B cell (primary cell): ENCODE measurements around the gene IPO11. TPM values are rescaled to one million over a fixed set of nuclear protein-coding genes. Genes with fewer than 3 reads are reported as not detected.

Source experiments
- ATAC-seq: fragments of 200-7000 bp; cut with Tn5 transposase; one replicate; pipeline ENCODE4 v1.10.0; 2021; ENCODE audit warnings: low read depth, mild to moderate bottlenecking, moderate number of reproducible peaks, moderate library complexity
- CTCF ChIA-PET: fragments of 350-600 bp; sonication (Branson Sonifier 250); formaldehyde crosslinking; loops from one replicate; lab custom pipeline; 2021; ENCODE audit warnings: antibody characterized with exemption, inconsistent platforms; lab: Charles Lee
- POLR2A ChIA-PET: fragments of 350-600 bp; sonication (Branson Sonifier 250); formaldehyde crosslinking; loops from one replicate; lab custom pipeline; 2021; ENCODE audit warnings: antibody characterized with exemption; lab: Charles Lee
- DNase-seq: peaks from one replicate; pipeline ENCODE4 v3.0.0; 2013
- H2AFZ ChIP-seq: 2 replicates; pipeline ENCODE4 v1.6.1; 2012; ENCODE audit warnings: mild to moderate bottlenecking, low read depth, low read length; ENCODE audit not compliant: insufficient read depth, poor library complexity, severe bottlenecking
- H3K27ac ChIP-seq, 2 donors: 1 replicate in 1 of 2; 2 replicates in 1 of 2; pipeline ENCODE4 v1.5.1; 2012 to 2013; ENCODE audit warnings: low read length in 2 of 2, mild to moderate bottlenecking in 2 of 2, moderate library complexity in 1 of 2
- H3K27me3 ChIP-seq, 4 experiments: fragments of 200-600 bp in 1 of 4; sonication (generic) in 1 of 4; replicated peaks in 1 of 4; 1 replicate in 2 of 4; 2 replicates in 2 of 4; pipeline versions ENCODE4 v1.6.1 to v1.7.0; 2013 to 2016; ENCODE audit warnings: low read length in 3 of 4, mild to moderate bottlenecking in 2 of 4, mixed read lengths in 1 of 4, moderate library complexity in 1 of 4; ENCODE audit not compliant: insufficient read depth in 4 of 4, control insufficient read depth in 3 of 4; ENCODE audit errors: control extremely low read depth in 1 of 4
- H3K36me3 ChIP-seq, 2 experiments: replicated peaks in 1 of 2; 1 replicate in 1 of 2; 2 replicates in 1 of 2; pipeline versions ENCODE4 v1.6.1 to v1.7.1; 2013; ENCODE audit warnings: low read length in 1 of 2; ENCODE audit not compliant: insufficient read depth in 2 of 2, control insufficient read depth in 1 of 2; ENCODE audit errors: control extremely low read depth in 1 of 2, extremely low read depth in 1 of 2
- H3K4me1 ChIP-seq, 2 donors: fragments of 200-600 bp in 1 of 2; sonication (generic) in 1 of 2; 1 replicate in 1 of 2; 2 replicates in 1 of 2; pipeline versions ENCODE4 v1.5.1 to v1.6.1; 2013 to 2017; ENCODE audit warnings: low read length in 2 of 2; ENCODE audit not compliant: control insufficient read depth in 2 of 2, insufficient read depth in 2 of 2
- H3K4me2 ChIP-seq: replicated peaks from 2 replicates; pipeline ENCODE3; 2012; ENCODE audit warnings: mild to moderate bottlenecking, low read depth, low read length; ENCODE audit not compliant: poor library complexity, severe bottlenecking
- H3K4me3 ChIP-seq, 5 experiments: fragments of 200-600 bp in 1 of 5; sonication (generic) in 1 of 5; 1 replicate in 3 of 5; 2 replicates in 2 of 5; pipeline versions ENCODE4 v1.5.1 to v1.7.0; 2011 to 2016; ENCODE audit warnings: low read length in 4 of 5, mild to moderate bottlenecking in 4 of 5, low read depth in 2 of 5, control low read depth in 1 of 5, moderate library complexity in 1 of 5; ENCODE audit not compliant: insufficient read depth in 1 of 5; ENCODE audit errors: control extremely low read depth in 1 of 5, extremely low read depth in 1 of 5
- H3K79me2 ChIP-seq: fragments of 200-600 bp; sonication (generic); one replicate; pipeline ENCODE4 v1.6.0; 2016; ENCODE audit warnings: low read length; ENCODE audit not compliant: control insufficient read depth, insufficient read depth
- H3K9ac ChIP-seq: fragments of 200-600 bp; sonication (generic); 2 replicates; pipeline ENCODE4 v1.6.1; 2017; ENCODE audit warnings: mild to moderate bottlenecking, low read length, moderate library complexity
- H3K9me3 ChIP-seq, 3 donors: one replicate each; pipeline versions ENCODE4 v1.6.1 to v1.7.1; 2013; ENCODE audit warnings: low read length in 2 of 3; ENCODE audit not compliant: control insufficient read depth in 2 of 3, insufficient read depth in 1 of 3; ENCODE audit errors: control extremely low read depth in 1 of 3
- H4K20me1 ChIP-seq: 2 replicates; pipeline ENCODE4 v1.6.0; 2012; ENCODE audit warnings: mild to moderate bottlenecking, low read length; ENCODE audit not compliant: insufficient read depth, control insufficient read depth, poor library complexity, severe bottlenecking
- H3K27ac Mint-ChIP-seq: one replicate; pipeline ENCODE4 v1.8.0; 2021; ENCODE audit warnings: mixed read lengths
- H3K27me3 Mint-ChIP-seq: one replicate; pipeline ENCODE4 v1.8.0; 2021; ENCODE audit warnings: mixed read lengths
- H3K4me1 Mint-ChIP-seq: one replicate; pipeline ENCODE4 v1.8.0; 2021; ENCODE audit warnings: mixed read lengths
- H3K4me3 Mint-ChIP-seq: one replicate; pipeline ENCODE4 v1.8.0; 2021; ENCODE audit warnings: mixed read lengths
- H3K9me3 Mint-ChIP-seq: one replicate; pipeline ENCODE4 v1.8.0; 2022; ENCODE audit warnings: mixed read lengths; ENCODE audit not compliant: insufficient read depth
- CTCF ChIP-seq: fragments of 200-600 bp; IDR thresholded peaks from one replicate; pipeline ENCODE4 v1.8.0; 2022; ENCODE audit warnings: antibody characterized with exemption, mild to moderate bottlenecking
- EZH2 ChIP-seq: IDR thresholded peaks from 2 replicates; pipeline ENCODE4 v1.6.1; 2012; ENCODE audit warnings: borderline replicate concordance, low read depth, mild to moderate bottlenecking, moderate library complexity, low read length; ENCODE audit not compliant: insufficient read depth, poor library complexity, severe bottlenecking
- WGBS: methylation state at CpG from one replicate; pipeline ENCODE4 v1.1.5; 2013; ENCODE audit warnings: missing lambda C conversion rate; ENCODE audit not compliant: insufficient coverage; 5-methylcytosine and 5-hydroxymethylcytosine counted together
- intact Hi-C: fragments of 100-400 bp; cut with micrococcal nuclease; formaldehyde crosslinking; loops from one replicate; pipeline ENCODE4 v1.10.0; 2022
- polyA plus RNA-seq: library from polyadenylated mRNA; depleted of rRNA; stranded (reverse); fragments of >200 nt; gene quantifications from 2 replicates; pipeline ENCODE4 v1.2.3, GENCODE V29; 2012
- total RNA-seq, 2 donors: library from RNA; stranded (reverse); fragments of 120-200 nt in 1 of 2; gene quantifications; 1 replicate in 1 of 2; 2 replicates in 1 of 2; pipeline versions ENCODE4 v1.2.3 to v1.2.4, GENCODE V29; 2013 to 2022

The IPO11 gene
- total and polyA plus RNA-seq, 2 donors (not counting 1 experiment from before 2014, with no cell fraction given) = 3.8 to 37.4 TPM

GRCh38 chr5:62450259-62450658, 37.7 kb downstream of the IPO11 start:
- Mint-ChIP-seq H3K9me3 (no peaks in the 10 kb centered on the region), H3K27ac (no peak overlapping the region), H3K4me1 (no peaks in the 10 kb centered on the region), H3K4me3 (no peak overlapping the region), H3K27me3 (no peaks in the 10 kb centered on the region)
- Histone ChIP-seq H3K4me2 (no peak overlapping the region), H3K9ac (no peak overlapping the region), H3K36me3 (peaks cover 0 to 31% of the 10 kb centered on the region in 2 experiments), H3K27ac (no peak overlapping the region), H3K27me3 (no peaks in the 10 kb centered on the region), H3K79me2 (peaks cover 4% of the 10 kb centered on the region), H4K20me1 (no peaks in the 10 kb centered on the region), H3K9me3 (no peaks in the 10 kb centered on the region), H3K4me3 (no peak overlapping the region), H3K4me1 (no peaks in the 10 kb centered on the region), H2AFZ (no peak overlapping the region)
- ATAC-seq (no peak), DNase-seq (no peak)
- TF ChIP-seq CTCF (no peak), EZH2 (no peak)
- intact Hi-C loops = no loop called here
- whole genome bisulfite sequencing = no CpG with 5 or more reads among the region's 2 CpGs
- ChIA-PET CTCF (interaction anchor here (0.6 to 1.4 kb wide), 2 partner anchors 10 to 329 kb away, joined by 4 to 7 read pairs; no protein-coding TSS in a partner anchor), POLR2A (interaction anchor here (0.7 kb wide), 1 partner anchor 144 kb away, joined by 5 read pairs; the partner anchor contains the start of gene KIF2A)

DNA sequence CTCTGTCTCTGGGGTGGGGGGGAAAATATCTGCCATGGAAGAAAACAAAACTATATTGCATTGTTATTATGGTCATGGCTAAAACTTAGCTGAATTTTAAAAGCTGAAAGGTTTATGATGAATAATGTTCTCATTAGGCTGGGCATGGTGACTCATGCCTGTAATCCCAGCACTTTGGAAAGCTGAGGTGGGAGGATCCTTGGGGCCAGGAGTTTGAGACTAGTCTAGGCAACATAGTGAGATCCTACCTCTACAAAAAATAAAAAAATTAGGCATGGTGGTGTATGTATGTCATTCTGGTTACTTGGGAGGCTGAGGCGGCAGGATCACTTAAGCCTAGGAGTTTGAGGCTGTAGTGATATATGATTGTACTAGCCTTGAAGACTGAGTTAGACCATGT, 44.5 kb downstream of the IPO11 start:
- no peak overlapping the region for H3K4me3 Mint-ChIP-seq
- Histone ChIP-seq H3K36me3 (peaks cover 0 to 14% of the 10 kb centered on the region in 2 experiments), H3K9me3 (no peaks in the 10 kb centered on the region), H2AFZ (no peak overlapping the region), H3K4me1 (no peaks in the 10 kb centered on the region), H4K20me1 (peaks cover 4% of the 10 kb centered on the region), H3K4me2 (no peak overlapping the region), H3K4me3 (no peak overlapping the region), H3K27me3 (no peaks in the 10 kb centered on the region), H3K27ac (no peak overlapping the region), H3K79me2 (peaks cover 9% of the 10 kb centered on the region), H3K9ac (no peak overlapping the region)
- H3K4me1 Mint-ChIP-seq = no peaks in the 10 kb centered on the region
- ATAC-seq (no peak), DNase-seq (no peak)
- CTCF ChIA-PET = interaction anchor here (1.0 to 2.4 kb wide), 2 partner anchors 77 to 322 kb away, joined by 3 to 5 read pairs; no protein-coding TSS in a partner anchor
- TF ChIP-seq CTCF (no peak), EZH2 (no peak)
- POLR2A ChIA-PET = no interaction called here
- intact Hi-C loops = no loop called here
- no CpG with 5 or more reads among the region's 1 CpG for WGBS
- H3K9me3 Mint-ChIP-seq = no peaks in the 10 kb centered on the region
- no peak overlapping the region for H3K27ac Mint-ChIP-seq
- no peaks in the 10 kb centered on the region for H3K27me3 Mint-ChIP-seq
